T1000 (cell line): Measurements from ENCODE around the gene AP2M1.
A peak's percentile ranks its signal among the peaks of the same experiment; 100 is the strongest.

Experiments
- DNase-seq: peaks from one replicate; lab custom pipeline; 2025; ENCODE audit warnings: mixed read lengths; lab: John Stamatoyannopoulos, UW

Gene AP2M1

DNA sequence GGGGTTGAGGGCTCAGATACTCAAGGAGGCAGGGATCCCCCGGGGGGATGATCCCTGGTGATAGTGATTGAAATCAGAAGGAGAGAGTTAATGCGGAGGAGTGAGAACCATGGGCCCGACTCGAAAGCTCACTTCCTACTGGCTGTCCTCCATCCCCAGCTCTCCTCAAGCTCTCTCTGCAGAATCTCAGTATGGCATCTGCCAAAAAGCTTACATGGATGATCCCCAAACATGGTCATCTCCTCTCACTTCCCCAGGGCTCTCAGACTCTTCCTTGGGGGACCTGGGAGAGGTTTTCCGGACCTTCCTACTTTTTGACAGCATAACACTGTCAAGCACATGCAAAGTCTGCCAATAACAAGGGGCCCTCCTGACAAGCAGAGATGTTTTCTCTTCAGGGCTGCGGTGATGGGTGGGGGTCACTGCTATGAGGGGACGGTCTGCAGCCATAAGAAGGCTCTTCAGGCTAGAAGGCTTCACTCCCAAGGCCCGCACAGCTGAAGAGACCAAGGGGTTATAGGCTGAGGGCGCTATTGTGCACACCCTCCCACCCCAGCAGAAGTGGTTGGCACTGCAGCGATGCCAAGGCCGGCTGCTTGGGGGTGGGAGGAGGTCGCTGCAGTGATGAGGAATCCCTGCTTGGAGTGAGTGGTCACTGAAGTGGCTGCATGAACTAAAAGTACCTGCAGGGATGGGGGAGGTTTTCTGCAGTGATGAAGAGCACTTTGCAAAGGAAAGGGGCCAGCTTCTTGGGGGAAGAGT lies 53.9 kb downstream of the AP2M1 start:
- no peak for DNase-seq

DNA sequence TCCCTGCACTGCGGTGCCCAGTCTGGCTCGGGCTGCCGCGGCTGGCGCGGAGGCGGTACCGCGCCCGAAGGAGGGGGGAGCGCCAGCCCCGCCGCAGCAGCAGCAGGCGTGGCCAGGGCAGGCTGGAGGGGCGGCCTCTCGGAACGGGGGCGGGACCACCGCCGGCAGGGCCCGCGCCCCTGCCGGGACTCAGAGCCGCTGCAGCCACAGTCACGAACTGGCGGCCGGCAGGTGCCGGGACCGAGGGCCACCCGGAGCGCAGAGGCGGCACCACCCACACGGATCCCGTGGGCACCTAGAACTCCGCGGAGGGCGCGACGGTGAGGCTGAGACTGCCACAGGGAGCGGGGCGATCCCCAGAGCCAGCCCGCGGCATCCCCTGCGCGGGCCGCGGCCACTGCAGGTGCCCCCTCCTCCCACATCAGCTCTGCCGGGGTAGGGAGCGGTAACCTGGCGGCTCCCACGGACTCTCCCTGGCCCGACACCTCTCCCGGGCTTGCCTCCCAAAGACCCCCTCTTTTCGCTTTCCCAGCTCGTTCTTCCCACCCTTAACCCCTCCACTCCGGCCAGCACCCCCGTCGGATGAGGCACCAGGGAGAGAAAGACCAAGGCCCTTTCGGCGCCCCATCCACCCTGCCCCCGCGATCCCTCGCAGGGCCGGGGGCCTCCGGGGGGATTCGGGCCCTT lies 54.9 kb downstream of the AP2M1 start, which contains the start of gene VWA5B2:
Gene VWA5B2, plus strand, starts transcription at position 192 of the 687 bp plus-strand sequence. CDS start 944 bp downstream, outside the sequence.
- peak; percentile 56 for DNase-seq

GRCh38 chr3:184230081-184230602 lies 55.5 kb downstream of the AP2M1 start:
- DNase-seq: no peak

DNA sequence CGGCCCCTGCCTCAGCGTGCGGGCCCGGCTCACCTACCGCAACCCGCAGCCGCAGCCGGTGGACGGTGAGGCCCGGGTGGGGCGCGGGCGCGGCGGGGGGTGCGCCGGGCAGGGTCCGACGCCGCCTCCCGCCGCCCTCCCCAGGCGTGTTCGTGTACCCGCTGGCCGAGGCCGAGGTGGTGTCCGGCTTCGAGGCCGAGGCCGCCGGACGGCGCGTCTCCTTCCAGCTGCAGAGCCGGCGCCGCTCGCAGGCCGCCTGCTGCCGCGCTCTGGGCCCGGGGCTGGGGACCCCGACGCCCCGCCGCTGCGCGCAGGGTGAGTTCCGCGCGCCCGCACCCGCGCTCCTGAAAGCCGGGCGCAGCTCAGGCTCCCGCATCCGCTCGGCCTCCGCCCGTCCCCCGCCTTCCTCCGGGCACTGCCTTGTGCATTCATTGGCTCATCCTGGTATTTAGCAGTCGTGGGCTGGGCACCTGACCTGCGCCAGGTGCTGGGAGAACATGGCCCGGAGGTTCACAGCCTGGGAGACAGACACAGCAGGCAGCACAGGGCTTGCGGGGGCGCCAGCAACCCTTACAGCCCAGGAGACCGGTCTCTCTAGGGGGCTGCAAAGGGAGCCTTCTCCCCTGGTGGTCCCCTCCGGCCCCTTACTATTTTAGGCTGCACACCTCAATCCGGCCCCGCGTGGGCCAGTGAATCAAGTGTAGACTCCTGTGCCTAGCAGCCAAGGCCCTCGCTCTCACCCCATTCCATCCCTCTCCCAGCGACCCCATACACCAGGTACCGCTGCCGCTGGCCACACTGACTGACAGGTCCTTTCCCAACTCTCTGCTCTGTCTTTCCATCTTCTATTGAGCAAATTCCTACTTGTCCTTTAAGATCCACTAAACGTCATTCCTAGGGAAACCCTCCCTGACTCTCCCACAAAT lies 56.2 kb downstream of the AP2M1 start:
- DNase-seq: no peak

GRCh38 chr3:184231671-184232070 lies 57.0 kb downstream of the AP2M1 start:
- no peak for DNase-seq

DNA sequence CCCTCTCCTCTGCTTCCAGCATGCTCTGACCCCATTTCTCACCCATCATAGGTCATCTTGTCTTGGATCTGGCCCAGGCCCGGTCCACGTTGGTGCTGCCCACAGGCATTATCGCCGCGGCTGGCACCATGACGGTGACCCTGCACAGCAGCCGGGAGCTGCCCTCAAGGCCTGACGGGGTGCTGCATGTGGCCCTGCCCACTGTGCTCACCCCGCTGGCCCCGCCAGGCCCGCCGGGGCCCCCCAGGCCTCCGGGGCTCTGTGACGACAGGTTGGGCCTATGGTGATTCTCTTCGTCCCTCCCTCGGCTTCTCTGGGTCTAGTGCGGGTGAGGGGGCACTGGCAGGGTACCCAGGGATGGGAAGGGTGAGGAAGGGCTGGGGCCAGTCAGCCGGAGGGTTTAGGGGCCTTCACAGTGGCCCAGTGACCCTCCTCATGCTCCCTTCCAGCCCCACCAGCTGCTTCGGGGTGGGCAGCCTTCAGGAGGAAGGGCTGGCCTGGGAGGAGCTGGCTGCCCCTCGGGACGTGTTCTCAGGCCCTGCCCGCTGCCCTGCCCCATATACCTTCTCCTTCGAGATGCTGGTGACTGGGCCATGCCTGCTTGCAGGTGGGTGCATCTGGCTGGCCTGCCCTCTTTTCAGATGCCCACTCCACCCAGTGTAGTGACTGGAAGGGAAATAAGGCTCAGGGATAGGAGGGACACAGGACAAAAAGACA lies 58.6 kb downstream of the AP2M1 start:
- DNase-seq: no peak
